ENCODE data around the gene PHLDB2.

PHLDB2 gene

GRCh38 chr3:111926266-111926676 lies 67.2 kb downstream of the PHLDB2 start:
- DNase-seq (ENCODE audit: low spot score), result peak; percentile 75

GRCh38 chr3:111928613-111929012 lies 69.5 kb downstream of the PHLDB2 start:
- no peak for DNase-seq (ENCODE audit: low spot score)

- no peak for DNase-seq (ENCODE audit: low spot score)
Observed at GRCh38 chr3:111929484-111929883, 70.4 kb downstream of the PHLDB2 start.

DNA sequence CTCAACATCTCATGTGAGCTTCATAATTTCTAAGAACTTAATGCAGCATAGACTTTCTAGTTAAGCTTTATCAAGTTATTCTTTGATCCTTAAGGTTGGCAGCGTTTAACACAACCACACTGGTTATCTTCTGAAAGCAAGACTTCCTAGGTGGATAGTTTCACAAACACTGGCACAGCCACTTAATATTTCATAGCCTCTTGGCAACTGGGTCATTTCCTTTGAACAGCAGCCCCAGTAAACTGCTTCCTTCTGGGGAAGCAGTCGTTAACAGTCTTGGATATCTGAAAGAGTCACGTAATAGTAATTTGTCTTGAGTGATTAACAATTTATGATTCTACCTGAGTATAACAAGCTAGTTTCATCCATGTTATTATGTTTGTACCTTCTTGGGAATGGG lies 73.9 kb downstream of the PHLDB2 start:
- peak; percentile 44 for DNase-seq (ENCODE audit: low spot score)

DNA sequence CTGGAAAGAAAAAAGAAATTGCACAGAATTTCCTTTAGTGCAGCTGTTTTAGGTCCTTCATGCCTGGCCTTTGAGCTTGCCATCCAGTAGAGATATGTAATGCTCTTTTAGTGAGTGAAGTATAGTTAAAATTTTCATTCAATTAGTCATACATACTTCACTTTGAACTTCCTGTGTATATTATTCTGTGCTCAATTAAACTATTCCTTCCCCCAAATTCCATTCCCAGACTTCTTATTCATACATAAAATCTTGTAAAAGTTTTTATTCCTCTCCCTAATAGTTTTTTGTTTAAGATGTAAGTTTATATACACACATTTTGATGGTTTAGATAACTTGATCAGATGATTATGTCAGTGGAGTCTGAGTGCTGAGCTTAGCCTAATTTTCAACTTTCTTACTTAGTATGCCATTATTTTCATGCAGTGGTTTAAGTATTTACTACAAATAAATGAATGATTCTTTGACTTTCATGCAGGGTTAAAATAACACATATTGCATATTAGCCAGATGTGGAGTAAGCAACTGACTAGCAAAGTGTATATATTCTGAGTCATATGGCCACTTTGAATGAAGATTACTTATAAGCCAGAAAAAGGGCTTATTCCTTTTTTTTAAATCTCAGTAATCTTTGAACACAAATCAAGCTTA lies 77.3 kb downstream of the PHLDB2 start:
- peak; percentile 75 for DNase-seq (ENCODE audit: low spot score)

GRCh38 chr3:111936967-111937366 lies 77.9 kb downstream of the PHLDB2 start:
- DNase-seq (ENCODE audit: low spot score), result peak; percentile 46

- DNase-seq (ENCODE audit: low spot score), result peak; percentile 44
Observed at GRCh38 chr3:111937871-111938270, 78.8 kb downstream of the PHLDB2 start.

DNA sequence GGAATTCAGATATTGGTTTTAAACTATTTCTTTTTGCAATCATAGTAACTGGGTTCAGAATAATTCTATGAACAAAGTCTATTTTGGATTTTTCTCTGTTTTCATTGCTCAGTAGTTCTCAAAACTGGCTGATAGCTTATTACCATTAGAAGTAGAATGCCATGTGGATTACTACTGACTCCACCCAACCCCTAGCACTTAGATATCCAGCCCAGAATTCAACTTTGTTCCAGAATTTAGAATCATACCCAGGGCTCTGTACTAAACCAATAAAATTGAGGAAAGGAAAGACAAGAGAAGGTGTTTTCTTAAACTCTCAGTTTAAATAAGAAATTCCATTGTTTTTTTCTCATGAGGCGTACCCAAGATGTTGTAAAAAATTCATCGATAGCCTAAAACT lies 80.8 kb downstream of the PHLDB2 start:
- peak; percentile 25 for DNase-seq (ENCODE audit: low spot score)

GRCh38 chr3:111943533-111943932 lies 84.5 kb downstream of the PHLDB2 start:
- no peak for DNase-seq (ENCODE audit: low spot score)

DNA sequence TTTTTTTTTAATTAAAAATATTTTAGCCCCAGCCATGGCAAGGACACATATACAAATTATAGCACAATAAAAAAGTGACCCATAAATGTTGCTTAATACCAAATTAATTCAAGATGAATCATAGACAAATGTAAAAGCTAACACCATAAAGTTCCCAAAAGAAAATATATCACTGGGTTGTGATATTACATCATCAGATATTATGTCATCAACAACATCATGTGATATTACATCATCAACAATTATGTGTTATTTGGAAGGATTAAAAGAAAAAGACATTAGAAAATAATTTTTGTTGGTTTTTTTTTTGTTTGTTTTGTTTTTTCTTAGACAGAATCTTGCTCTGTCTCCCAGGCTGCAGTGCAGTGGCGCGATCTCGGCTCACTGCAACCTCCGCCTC lies 85.3 kb downstream of the PHLDB2 start:
- no peak for DNase-seq (ENCODE audit: low spot score)

DNA sequence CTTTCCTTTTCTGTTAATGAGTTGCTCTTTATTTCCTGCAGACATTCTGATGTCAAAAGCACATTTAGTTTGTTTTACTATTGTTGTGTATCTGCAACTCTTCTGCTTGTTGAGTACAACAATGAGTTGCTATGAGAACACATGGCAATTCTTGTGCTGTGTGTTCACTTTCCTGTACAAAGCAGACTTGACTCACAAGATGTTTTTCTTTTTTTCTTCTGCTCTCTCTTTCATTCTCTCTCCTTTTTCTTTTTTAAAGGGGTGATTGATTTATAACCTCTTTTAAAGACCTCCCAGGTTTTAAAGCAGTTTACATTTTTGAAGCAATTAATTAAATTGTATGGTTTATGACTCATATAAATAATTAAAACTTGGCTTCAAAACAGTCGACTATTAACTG lies 88.2 kb downstream of the PHLDB2 start:
- DNase-seq (ENCODE audit: low spot score), result no peak

DNA sequence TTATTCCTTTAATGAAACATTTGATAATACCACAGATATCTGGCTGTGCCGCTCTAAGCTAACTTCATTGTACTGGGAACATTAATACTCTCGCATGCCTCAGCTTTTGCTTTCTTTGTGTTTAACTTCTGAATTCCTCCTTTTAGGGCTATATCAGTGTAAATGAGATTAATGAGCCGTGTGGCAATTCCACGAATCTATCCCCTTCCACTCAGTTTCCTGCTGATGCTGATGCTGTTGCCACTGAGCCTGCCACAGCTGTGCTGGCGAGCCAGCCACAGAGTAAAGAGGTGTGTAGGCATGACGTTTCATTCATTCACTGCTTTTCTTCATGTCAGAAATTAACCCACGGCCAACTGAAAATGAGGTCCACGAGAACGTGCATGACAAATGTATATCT lies 89.7 kb downstream of the PHLDB2 start:
- no peak for DNase-seq (ENCODE audit: low spot score)

- no peak for DNase-seq (ENCODE audit: low spot score)
Observed at GRCh38 chr3:111949712-111950111, 90.6 kb downstream of the PHLDB2 start.

- DNase-seq (ENCODE audit: low spot score), result no peak
Observed at GRCh38 chr3:111951032-111951431, 92.0 kb downstream of the PHLDB2 start.

- no peak for DNase-seq (ENCODE audit: low spot score)
Observed at GRCh38 chr3:111952086-111952485, 93.0 kb downstream of the PHLDB2 start.

GRCh38 chr3:111952866-111953450 lies 93.9 kb downstream of the PHLDB2 start:
- no peak for DNase-seq (ENCODE audit: low spot score)

DNA sequence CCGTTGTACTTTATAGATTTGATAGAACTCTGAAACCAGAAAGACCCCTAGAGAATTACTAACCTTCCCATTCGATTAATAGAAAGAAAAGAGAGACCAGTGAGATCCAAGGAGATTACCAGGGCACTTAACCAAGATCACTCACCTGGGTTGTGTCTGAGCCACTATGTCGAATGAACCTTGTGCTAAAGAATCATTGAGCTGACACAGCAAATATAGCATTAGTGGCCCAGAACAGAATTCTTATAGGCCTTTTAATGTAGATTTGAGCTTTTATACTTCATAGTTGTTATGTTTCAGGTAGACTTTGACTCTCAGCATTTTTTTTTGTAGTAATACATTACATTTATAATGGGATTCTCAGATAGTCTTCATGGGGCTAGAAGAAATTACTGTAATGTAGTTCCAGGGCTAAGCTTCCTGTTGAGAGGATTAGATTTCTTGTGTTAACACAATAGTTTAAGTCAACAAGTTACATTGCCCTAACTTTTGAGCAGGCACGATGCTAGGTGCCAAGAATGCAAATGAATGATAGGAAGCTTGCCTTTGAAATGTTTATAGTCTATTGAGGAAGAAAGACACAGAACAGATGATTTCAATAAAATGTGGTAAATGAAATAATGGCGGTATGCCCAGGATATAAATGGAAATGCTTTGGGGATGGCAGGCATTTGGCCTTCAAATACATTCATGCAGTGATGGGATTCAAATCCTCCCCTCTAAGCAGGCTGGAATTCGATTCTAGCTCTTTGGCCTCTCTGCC lies 95.3 kb downstream of the PHLDB2 start:
- DNase-seq (ENCODE audit: low spot score), result no peak

GRCh38 chr3:111955876-111956275 lies 96.8 kb downstream of the PHLDB2 start:
- no peak for DNase-seq (ENCODE audit: low spot score)

- DNase-seq (ENCODE audit: low spot score), result no peak
Observed at GRCh38 chr3:111956449-111956848, 97.4 kb downstream of the PHLDB2 start.

GRCh38 chr3:111956995-111957734 lies 98.1 kb downstream of the PHLDB2 start:
- no peak for DNase-seq (ENCODE audit: low spot score)

- DNase-seq (ENCODE audit: low spot score), result no peak
Observed at GRCh38 chr3:111961461-111962164, 102.5 kb downstream of the PHLDB2 start.

DNA sequence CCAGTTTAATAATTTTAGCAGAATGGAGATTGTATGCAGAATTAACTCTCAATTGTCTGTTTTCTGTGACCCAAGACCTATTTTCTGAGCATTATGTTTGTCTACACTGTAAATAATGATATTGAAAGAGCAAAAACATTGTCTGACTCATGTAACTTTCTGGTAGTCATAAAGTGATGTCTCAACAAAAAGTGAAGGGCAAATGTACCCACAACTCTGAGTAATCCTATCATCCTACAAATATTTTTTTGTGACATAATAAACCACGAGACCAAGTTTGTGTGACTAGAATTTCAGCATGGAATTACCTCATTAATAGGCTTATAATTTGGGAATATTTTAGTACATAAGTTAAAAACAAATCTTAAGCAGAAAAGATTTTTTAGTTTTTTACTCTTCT lies 104.4 kb downstream of the PHLDB2 start:
- DNase-seq (ENCODE audit: low spot score), result peak; percentile 59
